ENCODE results near the gene TCERG1L. TPM values are rescaled to one million over a fixed set of nuclear protein-coding genes. Genes with fewer than 3 reads are reported as not detected.

The TCERG1L gene
- total RNA-seq, 1 donor from 2014 or later = 3.5 TPM

DNA sequence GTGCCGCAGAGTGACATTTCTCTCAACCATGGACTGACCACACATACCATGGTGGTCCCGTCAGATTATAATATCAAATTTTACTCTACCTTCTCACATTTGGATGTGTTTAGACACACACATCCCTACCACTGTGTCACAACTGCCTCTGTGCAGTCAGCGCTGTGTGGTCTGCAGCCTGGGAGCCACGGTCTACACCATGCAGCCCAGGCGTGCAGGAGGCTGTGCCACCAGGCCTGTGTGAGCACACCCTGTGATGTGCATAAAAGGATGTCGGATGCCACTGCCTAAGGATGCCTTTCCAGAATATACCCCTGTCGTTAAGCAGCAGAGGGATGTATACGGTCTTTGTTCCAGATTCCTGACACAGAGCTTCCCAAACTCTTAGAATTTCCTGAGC is 150.4 kb downstream of the TCERG1L start:
- H3K9me3 Mint-ChIP-seq (ENCODE audit: unreplicated experiment) = peaks cover 8% of the 10 kb centered on the region
- H3K27me3 ChIP-seq (ENCODE audit: insufficient read depth, low read length) = no peaks in the 10 kb centered on the region
- no peak for FAIRE-seq

DNA sequence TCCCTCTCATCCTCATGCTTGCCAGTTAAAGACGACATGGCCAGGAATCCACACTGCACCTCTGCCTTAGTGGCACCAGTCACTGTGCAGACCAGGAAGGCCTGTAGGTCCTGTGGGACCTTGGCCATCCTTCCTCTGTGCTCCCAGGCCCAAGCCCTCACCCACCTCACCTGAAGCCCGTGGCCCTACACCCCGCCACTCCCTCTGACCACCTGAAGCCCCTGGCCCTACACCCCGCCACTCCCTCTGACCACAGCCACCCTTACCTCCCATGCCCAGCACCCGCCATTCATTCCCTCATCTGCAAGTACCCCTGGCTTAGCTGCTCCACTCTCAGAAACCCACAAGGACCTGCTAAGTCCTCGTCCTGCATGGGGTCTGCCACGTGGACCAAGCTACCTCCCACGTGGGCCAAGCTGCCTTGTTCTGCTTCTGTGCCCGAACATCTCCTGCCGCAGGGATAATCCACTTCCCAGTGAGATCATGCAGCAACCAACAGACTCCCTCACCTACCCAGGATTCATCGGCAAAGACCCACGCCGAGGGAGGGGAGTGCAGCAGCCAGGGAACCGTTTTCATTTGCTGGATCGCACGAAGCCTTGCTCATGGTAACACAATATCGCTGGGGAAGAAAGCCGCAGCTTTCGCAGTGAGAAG is 151.2 kb downstream of the TCERG1L start:
- H2AFZ ChIP-seq (ENCODE audit: low read depth, low read length) = no peak overlapping the region
- no peak overlapping the region for H3K4me3 ChIP-seq (ENCODE audit: insufficient read depth, low read depth, low read length)
- no peaks in the 10 kb centered on the region for H3K36me3 ChIP-seq (ENCODE audit: insufficient read depth, low read length)
- no peaks in the 10 kb centered on the region for H3K4me1 ChIP-seq (ENCODE audit: insufficient read depth, low read length)
- no peak overlapping the region for H3K9ac ChIP-seq (ENCODE audit: low read length)
- TF ChIP-seq EZH2 (IDR thresholded peaks at IDR 0.05; ENCODE audit: insufficient read depth, low read length) (no peak), CTCF (IDR thresholded peaks at IDR 0.05; ENCODE audit: insufficient read depth, low read depth, low read length) (no peak)
- DNase-seq (ENCODE audit: low read depth) (no peak), FAIRE-seq (no peak)
- no peaks in the 10 kb centered on the region for H3K27me3 ChIP-seq (ENCODE audit: insufficient read depth, low read length)
- H4K20me1 ChIP-seq (ENCODE audit: insufficient read depth, low read length) = no peaks in the 10 kb centered on the region
- H3K4me2 ChIP-seq (ENCODE audit: low read length) = no peak overlapping the region
- H3K36me3 Mint-ChIP-seq (ENCODE audit: low read depth, unreplicated experiment) = no peaks in the 10 kb centered on the region
- peaks cover 11% of the 10 kb centered on the region for H3K9me3 Mint-ChIP-seq (ENCODE audit: unreplicated experiment)
- H3K9me3 ChIP-seq (ENCODE audit: insufficient read depth, low read depth, low read length) = peaks cover 16% of the 10 kb centered on the region
- H3K27ac Mint-ChIP-seq (ENCODE audit: unreplicated experiment) = no peak overlapping the region
- peaks cover 6% of the 10 kb centered on the region for H3K27me3 Mint-ChIP-seq (ENCODE audit: low read depth, unreplicated experiment)
- H3K4me1 Mint-ChIP-seq (ENCODE audit: low read depth, unreplicated experiment) = no peaks in the 10 kb centered on the region
- H3K4me3 Mint-ChIP-seq (ENCODE audit: unreplicated experiment) = no peak overlapping the region
- no peaks in the 10 kb centered on the region for H3K79me2 ChIP-seq (ENCODE audit: insufficient read depth, low read length)
- no peak overlapping the region for H3K27ac ChIP-seq (ENCODE audit: low read depth, low read length)

More for the DNA sequence above, 150.4 kb downstream of the TCERG1L start:
- Mint-ChIP-seq H3K27me3 (ENCODE audit: low read depth, unreplicated experiment) (peaks cover 6% of the 10 kb centered on the region), H3K4me1 (ENCODE audit: low read depth, unreplicated experiment) (no peaks in the 10 kb centered on the region), H3K36me3 (ENCODE audit: low read depth, unreplicated experiment) (no peaks in the 10 kb centered on the region), H3K27ac (ENCODE audit: unreplicated experiment) (no peak overlapping the region), H3K4me3 (ENCODE audit: unreplicated experiment) (no peak overlapping the region)
- H3K9ac ChIP-seq (ENCODE audit: low read length) = no peak overlapping the region
- H3K36me3 ChIP-seq (ENCODE audit: insufficient read depth, low read length) = no peaks in the 10 kb centered on the region
- DNase-seq (ENCODE audit: low read depth) = no peak
- H3K27ac ChIP-seq (ENCODE audit: low read depth, low read length) = no peak overlapping the region
- no peaks in the 10 kb centered on the region for H4K20me1 ChIP-seq (ENCODE audit: insufficient read depth, low read length)
- peaks cover 10% of the 10 kb centered on the region for H3K9me3 ChIP-seq (ENCODE audit: insufficient read depth, low read depth, low read length)
- no peaks in the 10 kb centered on the region for H3K79me2 ChIP-seq (ENCODE audit: insufficient read depth, low read length)
- no peak overlapping the region for H3K4me2 ChIP-seq (ENCODE audit: low read length)
- no peak overlapping the region for H2AFZ ChIP-seq (ENCODE audit: low read depth, low read length)
- H3K4me3 ChIP-seq (ENCODE audit: insufficient read depth, low read depth, low read length) = no peak overlapping the region
- H3K4me1 ChIP-seq (ENCODE audit: insufficient read depth, low read length) = no peaks in the 10 kb centered on the region
- TF ChIP-seq CTCF (IDR thresholded peaks at IDR 0.05; ENCODE audit: insufficient read depth, low read depth, low read length) = no peak
- no peak for TF ChIP-seq EZH2 (IDR thresholded peaks at IDR 0.05; ENCODE audit: insufficient read depth, low read length)

- no peak overlapping the region for H3K9ac ChIP-seq (ENCODE audit: low read length)
- TF ChIP-seq CTCF (IDR thresholded peaks at IDR 0.05; ENCODE audit: insufficient read depth, low read depth, low read length) (no peak), EZH2 (IDR thresholded peaks at IDR 0.05; ENCODE audit: insufficient read depth, low read length) (no peak)
- H4K20me1 ChIP-seq (ENCODE audit: insufficient read depth, low read length) = no peaks in the 10 kb centered on the region
- Mint-ChIP-seq H3K4me1 (ENCODE audit: low read depth, unreplicated experiment) (no peaks in the 10 kb centered on the region), H3K27me3 (ENCODE audit: low read depth, unreplicated experiment) (peaks cover 6% of the 10 kb centered on the region), H3K36me3 (ENCODE audit: low read depth, unreplicated experiment) (no peaks in the 10 kb centered on the region), H3K27ac (ENCODE audit: unreplicated experiment) (no peak overlapping the region), H3K9me3 (ENCODE audit: unreplicated experiment) (peaks cover 11% of the 10 kb centered on the region), H3K4me3 (ENCODE audit: unreplicated experiment) (no peak overlapping the region)
- no peaks in the 10 kb centered on the region for H3K79me2 ChIP-seq (ENCODE audit: insufficient read depth, low read length)
- no peaks in the 10 kb centered on the region for H3K4me1 ChIP-seq (ENCODE audit: insufficient read depth, low read length)
- FAIRE-seq = no peak
- H3K4me2 ChIP-seq (ENCODE audit: low read length) = no peak overlapping the region
- no peaks in the 10 kb centered on the region for H3K36me3 ChIP-seq (ENCODE audit: insufficient read depth, low read length)
- no peak overlapping the region for H2AFZ ChIP-seq (ENCODE audit: low read depth, low read length)
- H3K27me3 ChIP-seq (ENCODE audit: insufficient read depth, low read length) = no peaks in the 10 kb centered on the region
- DNase-seq (ENCODE audit: low read depth) = no peak
- no peak overlapping the region for H3K27ac ChIP-seq (ENCODE audit: low read depth, low read length)
- H3K4me3 ChIP-seq (ENCODE audit: insufficient read depth, low read depth, low read length) = no peak overlapping the region
- peaks cover 16% of the 10 kb centered on the region for H3K9me3 ChIP-seq (ENCODE audit: insufficient read depth, low read depth, low read length)
Observed at GRCh38 chr10:131159771-131160170, 151.8 kb downstream of the TCERG1L start.
